Brain microvascular endothelial cell (primary cell): ENCODE results near the gene UBXN1.

Experiments
- DNase-seq: peaks from one replicate; pipeline ENCODE4 v3.0.0-alpha.2; 2020
- H3K27ac ChIP-seq: fragments of 250-450 bp; sonication (Bioruptor Pico); 2 replicates; pipeline ENCODE4 v1.5.1; 2020; ENCODE audit warnings: mild to moderate bottlenecking, moderate library complexity
- H3K27me3 ChIP-seq: fragments of 250-450 bp; sonication (Bioruptor Pico); replicated peaks from 2 replicates; pipeline ENCODE4 v1.5.1; 2020; ENCODE audit warnings: mild to moderate bottlenecking
- H3K36me3 ChIP-seq: fragments of 250-450 bp; sonication (Bioruptor Pico); replicated peaks from 2 replicates; pipeline ENCODE4 v1.5.1; 2020; ENCODE audit warnings: mild to moderate bottlenecking
- H3K4me3 ChIP-seq: 2 replicates; pipeline ENCODE4 v1.5.1; 2011; ENCODE audit warnings: low read depth, mild to moderate bottlenecking, control low read depth, low read length, moderate library complexity
- CTCF ChIP-seq: IDR thresholded peaks from 2 replicates; pipeline ENCODE4 v1.5.1; 2011; ENCODE audit warnings: low read depth, mild to moderate bottlenecking, moderate library complexity, low read length, control low read depth, inconsistent platforms; ENCODE audit errors: missing control alignments
- in situ Hi-C: cut with HindIII; loops from 2 replicates; pipeline ENCODE4 v1.10.0; 2017; ENCODE audit warnings: low sequenced_read_pairs, low pct_ligation_motif_present

UBXN1 gene

GRCh38 chr11:62673196-62673525, 5.7 kb downstream of the UBXN1 start:
- no peak overlapping the region for H3K4me3 ChIP-seq
- in situ Hi-C loops, result no loop called here
- no peak overlapping the region for H3K27ac ChIP-seq
- no peak for TF ChIP-seq CTCF
- H3K27me3 ChIP-seq, result no peaks in the 10 kb centered on the region
- no peak for DNase-seq
- peaks cover 12% of the 10 kb centered on the region for H3K36me3 ChIP-seq

GRCh38 chr11:62671608-62672389, 7.1 kb downstream of the UBXN1 start, which contains the start of the genes LBHD1 and UQCC3:
TSS of gene LBHD1 (minus strand) at chr11:62672267. CDS start at chr11:62670031, 2,236 bp downstream.
TSS of gene UQCC3 (plus strand) at chr11:62671673. CDS start at chr11:62671746, 73 bp downstream.
- no peak for TF ChIP-seq CTCF
- in situ Hi-C loops, result no loop called here
- H3K27me3 ChIP-seq, result no peaks in the 10 kb centered on the region
- peak within 1 kb of the TSS; percentile 78 for H3K27ac ChIP-seq
- peak; percentile 77 for DNase-seq
- peak within 1 kb of the TSS; percentile 85 for H3K4me3 ChIP-seq
- peaks cover 13% of the 10 kb centered on the region for H3K36me3 ChIP-seq

GRCh38 chr11:62671236-62671607, 7.7 kb downstream of the UBXN1 start:
- peak; percentile 28 for DNase-seq

GRCh38 chr11:62669420-62670161, 9.3 kb downstream of the UBXN1 start:
- in situ Hi-C loops, result no loop called here
- no peak for TF ChIP-seq CTCF
- H3K27ac ChIP-seq, result no peak overlapping the region
- H3K36me3 ChIP-seq, result peaks cover 10% of the 10 kb centered on the region
- no peak overlapping the region for H3K4me3 ChIP-seq
- DNase-seq, result no peak
- H3K27me3 ChIP-seq, result no peaks in the 10 kb centered on the region

More at GRCh38 chr11:62671236-62671607, 7.7 kb downstream of the UBXN1 start:
- in situ Hi-C loops, result no loop called here
- H3K27ac ChIP-seq, result peak overlapping the region; percentile 78
- peak overlapping the region; percentile 85 for H3K4me3 ChIP-seq
- peaks cover 13% of the 10 kb centered on the region for H3K36me3 ChIP-seq
- no peaks in the 10 kb centered on the region for H3K27me3 ChIP-seq
- TF ChIP-seq CTCF, result no peak

GRCh38 chr11:62667460-62667859, 11.4 kb downstream of the UBXN1 start:
- no peak for DNase-seq
- Histone ChIP-seq H3K27me3 (no peaks in the 10 kb centered on the region), H3K36me3 (peaks cover 19% of the 10 kb centered on the region), H3K27ac (no peak overlapping the region), H3K4me3 (no peak overlapping the region)
- no peak for TF ChIP-seq CTCF
- in situ Hi-C loops, result no loop called here
